AG04450 (cell line): ENCODE results near the gene SAA4. TPM values are rescaled to one million over a fixed set of nuclear protein-coding genes. Genes with fewer than 3 reads are reported as not detected.
"Not testable (repeated sequence)": the region's sequence is repeated elsewhere in the genome, so short reads cannot be mapped to it uniquely, and the experiment has no call there.

Experiments used
- CTCF ChIA-PET: fragments of 300-600, 350-600 bp; formaldehyde crosslinking; extraction: SDS; loops from one replicate; lab custom pipeline; 2022; ENCODE audit warnings: antibody characterized with exemption, inconsistent platforms; lab: Charles Lee
- POLR2A ChIA-PET: fragments of 350-600 bp; formaldehyde crosslinking; extraction: SDS; loops from one replicate; lab custom pipeline; 2021; ENCODE audit warnings: antibody characterized with exemption, inconsistent platforms; lab: Yijun Ruan, JAX
- DNase-seq: peaks from one replicate; pipeline ENCODE4 v3.0.0-alpha.2; 2011; ENCODE audit warnings: low read depth, low spot score
- H3K27ac ChIP-seq: one replicate; pipeline ENCODE4 v1.5.1; 2012; ENCODE audit warnings: low read depth, low read length, control low read depth
- H3K27me3 ChIP-seq: one replicate; pipeline ENCODE4 v1.6.0; 2012; ENCODE audit warnings: low read length; ENCODE audit not compliant: control insufficient read depth, insufficient read depth
- H3K4me3 ChIP-seq: 2 replicates; pipeline ENCODE4 v1.5.1; 2011; ENCODE audit warnings: mild to moderate bottlenecking, low read depth, low read length, control low read depth
- H3K9me3 ChIP-seq: 2 replicates; pipeline ENCODE4 v1.5.1; 2012; ENCODE audit warnings: low read length; ENCODE audit not compliant: control insufficient read depth, insufficient read depth
- CTCF ChIP-seq: IDR thresholded peaks from 2 replicates; pipeline ENCODE4 v1.5.1; 2011; ENCODE audit warnings: low read depth, low read length, control low read depth, inconsistent platforms
- polyA plus RNA-seq: library from polyadenylated mRNA; depleted of rRNA; stranded (reverse); fragments of >200 nt; gene quantifications from 2 replicates; pipeline ENCODE4 v1.2.3, GENCODE V29; 2011; rRNA removed
- small RNA-seq: library from RNA; depleted of rRNA; stranded (forward); fragments of <200 nt; gene quantifications from one replicate; pipeline ENCODE3, GENCODE V24; 2012; ENCODE audit warnings: low read depth; ENCODE audit not compliant: insufficient read length

Gene SAA4
- polyA plus RNA-seq, 1 experiment, result not detected

- no peaks in the 10 kb centered on the region for H3K9me3 ChIP-seq
- ChIA-PET POLR2A (no interaction called here), CTCF (no interaction called here)
- no peak overlapping the region for H3K4me3 ChIP-seq
- no peak for TF ChIP-seq CTCF
- H3K27ac ChIP-seq, result no peak overlapping the region
- DNase-seq, result no peak
- H3K27me3 ChIP-seq, result no peaks in the 10 kb centered on the region
Observed at GRCh38 chr11:18196532-18196931, 40.1 kb downstream of the SAA4 start.

DNA sequence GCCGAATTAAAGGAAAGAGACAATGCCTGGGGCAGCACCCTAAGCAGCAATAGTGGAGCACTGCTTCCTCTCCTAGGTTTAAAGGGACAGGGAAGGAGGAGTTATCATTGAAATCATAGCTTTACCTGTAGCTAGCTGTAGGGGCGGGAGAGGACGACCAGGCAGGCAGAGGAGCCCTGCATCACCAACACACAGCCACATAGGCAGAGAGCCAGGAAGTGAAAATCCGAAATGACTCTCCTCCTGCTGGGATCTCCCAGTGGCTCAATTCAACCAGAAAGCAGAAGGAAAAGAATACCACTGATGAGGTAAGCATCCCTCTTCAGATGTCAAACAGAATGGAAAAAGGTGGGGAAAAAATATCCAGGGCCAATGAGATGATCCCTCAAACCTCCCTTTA lies 43.6 kb downstream of the SAA4 start:
- Histone ChIP-seq H3K27me3 (no peaks in the 10 kb centered on the region), H3K9me3 (no peaks in the 10 kb centered on the region; the same call in 1 of the 2 replicates), H3K4me3 (no peak overlapping the region), H3K27ac (no peak overlapping the region)
- ChIA-PET CTCF (no interaction called here), POLR2A (no interaction called here)
- no peak for TF ChIP-seq CTCF
- no peak for DNase-seq

DNA sequence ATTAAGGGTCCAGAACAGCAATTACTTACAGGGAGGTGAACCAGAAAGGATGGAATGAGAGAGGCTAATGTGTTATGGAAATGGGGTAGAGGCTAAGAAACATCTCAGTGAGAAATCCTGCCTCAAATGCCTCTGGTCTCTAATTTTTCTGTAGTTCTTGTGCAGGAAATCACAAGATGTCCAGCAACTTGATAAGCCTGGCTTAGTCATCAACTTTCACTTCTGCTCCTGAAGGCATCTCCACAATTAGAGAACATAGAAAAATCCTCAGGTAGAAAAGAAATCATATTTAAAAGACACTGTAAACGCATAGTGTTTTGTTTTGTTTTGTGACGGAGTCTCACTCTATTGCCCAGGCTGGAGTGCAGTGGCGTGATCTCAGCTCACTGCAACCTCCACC lies 45.2 kb downstream of the SAA4 start:
- no peak for TF ChIP-seq CTCF
- no peaks in the 10 kb centered on the region; the same call in 1 of the 2 replicates for H3K9me3 ChIP-seq
- no peak overlapping the region for H3K4me3 ChIP-seq
- H3K27me3 ChIP-seq, result no peaks in the 10 kb centered on the region
- no peak overlapping the region for H3K27ac ChIP-seq
- ChIA-PET CTCF (interaction anchor here (0.7 kb wide), 1 partner anchor 13 kb away, joined by 4 read pairs; no protein-coding TSS in a partner anchor), POLR2A (no interaction called here)
- no peak for DNase-seq

GRCh38 chr11:18189476-18190245 lies 46.9 kb downstream of the SAA4 start:
- POLR2A ChIA-PET, DNase-seq: not testable (repeated sequence)

DNA sequence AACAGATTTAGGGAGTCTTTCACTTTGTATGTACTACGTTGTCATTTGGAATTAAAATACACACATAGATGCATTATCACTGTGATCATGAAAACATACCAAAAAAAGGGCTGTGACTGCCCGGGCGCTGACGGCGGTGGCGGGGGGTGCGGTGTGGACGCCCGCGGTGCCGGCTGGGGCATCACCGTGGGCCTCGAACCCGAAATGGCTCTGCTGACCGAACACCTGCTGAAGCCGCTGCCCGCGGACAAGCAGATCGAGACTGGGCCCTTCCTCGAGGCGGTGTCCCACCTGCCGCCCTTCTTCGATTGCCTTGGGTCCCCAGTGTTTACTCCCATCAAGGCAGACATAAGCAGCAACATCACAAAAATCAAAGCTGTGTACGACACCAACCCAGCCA lies 47.8 kb downstream of the SAA4 start:
- ChIA-PET CTCF (interaction anchor here (1.0 to 2.1 kb wide), 2 partner anchors 15 to 56 kb away, joined by 3 to 8 read pairs; no protein-coding TSS in a partner anchor), POLR2A (no interaction called here)
- Histone ChIP-seq H3K9me3 (no peaks in the 10 kb centered on the region; the same call in 1 of the 2 replicates), H3K27ac (no peak overlapping the region), H3K4me3 (no peak overlapping the region), H3K27me3 (peaks cover 4% of the 10 kb centered on the region)
- no peak for TF ChIP-seq CTCF
- no peak for DNase-seq

More at GRCh38 chr11:18189476-18190245, 46.9 kb downstream of the SAA4 start:
- CTCF ChIA-PET, result interaction anchor here (2.1 kb wide), 1 partner anchor 14 kb away, joined by 8 read pairs; no protein-coding TSS in a partner anchor
- H3K27me3 ChIP-seq, H3K27ac ChIP-seq, H3K4me3 ChIP-seq, H3K9me3 ChIP-seq: not testable (repeated sequence)

Small RNA genes lying within 50 kb of the gene (small RNA-seq; reads per million reads assigned to genes)
- gene RNA5SP333 (not detected), gene RNA5SP334 (not detected)

Other genes with a start within 250 kb of the SAA4 start
- gene SERGEF, start 223.8 kb downstream of the SAA4 start, polyA plus RNA-seq, result 16.5 and 18.1 TPM in 2 replicates
- 0.04 and 0.06 TPM in 2 replicates for gene TPH1, start 190.5 kb downstream of the SAA4 start, polyA plus RNA-seq
- gene SAAL1, start 130.7 kb downstream of the SAA4 start, polyA plus RNA-seq, result 15.4 and 17.0 TPM in 2 replicates
- gene MRGPRX3, start 104.2 kb downstream of the SAA4 start, polyA plus RNA-seq, result not detected in 2 replicates
- not detected in 2 replicates for gene MRGPRX4, start 64.0 kb downstream of the SAA4 start, polyA plus RNA-seq
- not detected in 2 replicates for gene SAA2, start 11.9 kb upstream of the SAA4 start, polyA plus RNA-seq
- not detected in 2 replicates for gene SAA1, start 29.5 kb upstream of the SAA4 start, polyA plus RNA-seq
- 12.5 and 14.9 TPM in 2 replicates for gene HPS5, start 85.3 kb upstream of the SAA4 start, polyA plus RNA-seq
- gene GTF2H1, start 85.8 kb upstream of the SAA4 start, polyA plus RNA-seq, result 40.0 and 53.2 TPM in 2 replicates
- 689 and 887 TPM in 2 replicates for gene LDHA, start 157.8 kb upstream of the SAA4 start, polyA plus RNA-seq
- 0.10 TPM in 1 of 2 replicates, not detected in the other for gene LDHC, start 175.5 kb upstream of the SAA4 start, polyA plus RNA-seq
- not detected in 2 replicates for gene LDHAL6A, start 219.1 kb upstream of the SAA4 start, polyA plus RNA-seq